Transverse colon (tissue), 4 donors: ENCODE data around the gene PCDHGB6. TPM values are rescaled to one million over a fixed set of nuclear protein-coding genes. Genes with fewer than 3 reads are reported as not detected.
A peak's percentile ranks its signal among the peaks of the same experiment; 100 is the strongest.

ENCODE experiments used
- DNase-seq: peaks from one replicate; pipeline ENCODE4 v3.0.0-alpha.2; 2019
- H3K27ac ChIP-seq, 4 donors: fragments of 200-600 bp; sonication (generic); 2 replicates each; pipeline ENCODE4 v1.5.1; 2016 to 2018; ENCODE audit warnings: inconsistent platforms in 4 of 4
- H3K27me3 ChIP-seq: fragments of 200-600 bp; sonication (generic); 2 replicates; pipeline ENCODE4 v1.5.1; 2017; ENCODE audit warnings: inconsistent platforms
- H3K36me3 ChIP-seq, 4 donors: fragments of 200-600 bp; sonication (generic); 2 replicates each; pipeline ENCODE4 v1.5.1; 2017 to 2019; ENCODE audit warnings: inconsistent platforms in 4 of 4
- H3K4me1 ChIP-seq, 4 donors: fragments of 200-600 bp; sonication (generic); 2 replicates each; pipeline ENCODE4 v1.5.1; 2017 to 2020; ENCODE audit warnings: inconsistent platforms in 4 of 4
- H3K4me3 ChIP-seq, 4 donors: fragments of 200-600 bp; sonication (generic); 1 replicate in 1 of 4; 2 replicates in 3 of 4; pipeline versions ENCODE4 v1.5.1 to v1.6.1; 2017 to 2019; ENCODE audit warnings: inconsistent platforms in 4 of 4
- H3K9me3 ChIP-seq, 2 donors: fragments of 200-600 bp; sonication (generic); 2 replicates each; pipeline ENCODE4 v1.5.1; 2017 to 2019; ENCODE audit warnings: inconsistent platforms in 2 of 2
- EP300 ChIP-seq: sonication (generic); formaldehyde crosslinking; IDR thresholded peaks from one replicate; pipeline ENCODE4 v1.6.1; 2017; ENCODE audit warnings: antibody characterized with exemption, low read depth
- POLR2A ChIP-seq: fragments of 450-650 bp; IDR thresholded peaks from one replicate; pipeline ENCODE4 v1.6.1; 2016; ENCODE audit warnings: antibody characterized with exemption, mild to moderate bottlenecking, moderate library complexity
- POLR2AphosphoS5 ChIP-seq, 3 donors: sonication (generic); formaldehyde crosslinking; IDR thresholded peaks; one replicate each; pipeline ENCODE4 v1.6.1; 2016; ENCODE audit warnings: antibody characterized with exemption in 3 of 3
- WGBS, 2 donors: methylation state at CpG; one replicate each; pipeline ENCODE4 v1.1.5; 2018; ENCODE audit warnings: low coverage in 1 of 2; 5-methylcytosine and 5-hydroxymethylcytosine counted together
- in situ Hi-C, 4 donors: fragments of 200-750 bp; cut with MboI; loops; one replicate each; pipeline versions ENCODE4 v1.15.0 to v1.15.1; 2017; ENCODE audit warnings: low sequenced_read_pairs in 3 of 4, low pct_ligation_motif_present in 1 of 4, low pct_unique_long_range_greater_than_20kb in 1 of 4
- intact Hi-C: fragments of 100-400 bp; cut with DNase I; formaldehyde crosslinking; loops from one replicate; pipeline ENCODE4 v1.15.1; 2023; ENCODE audit warnings: low total_unique reads
- total RNA-seq, 4 donors: library from RNA; depleted of rRNA; stranded (reverse); fragments of >200 nt; gene quantifications; one replicate each; pipeline ENCODE4 v1.1.0, GENCODE V29; 2016
- TF ChIP-seq, protein P1 (sequence below), 5 experiments: fragments of 200-600 bp in 3 of 5; fragments of 450-650 bp in 2 of 5; sonication (generic) in 3 of 5; IDR thresholded peaks; 1 replicate in 2 of 5; 2 replicates in 3 of 5; pipeline ENCODE4 v1.5.1; 2016 to 2017; ENCODE audit warnings: antibody characterized with exemption in 5 of 5, inconsistent platforms in 3 of 5, mild to moderate bottlenecking in 2 of 5, moderate library complexity in 1 of 5

PCDHGB6 gene
- total RNA-seq, 4 donors from 2014 or later = 1.9 to 5.9 (median 4.7) TPM

DNA sequence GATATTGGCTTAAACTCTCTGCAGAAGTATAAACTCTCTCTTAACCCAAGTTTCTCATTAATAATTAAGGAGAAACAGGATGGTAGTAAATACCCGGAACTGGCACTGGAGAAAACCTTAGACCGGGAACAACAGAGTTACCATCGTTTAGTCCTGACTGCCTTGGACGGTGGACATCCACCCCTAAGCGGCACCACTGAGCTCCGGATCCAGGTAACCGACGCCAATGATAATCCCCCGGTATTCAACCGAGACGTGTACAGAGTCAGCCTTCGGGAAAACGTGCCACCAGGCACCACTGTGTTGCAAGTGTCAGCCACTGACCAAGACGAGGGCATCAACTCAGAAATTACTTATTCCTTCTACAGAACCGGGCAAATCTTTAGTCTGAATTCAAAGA is 9.2 kb upstream of the PCDHGB6 start:
- H3K36me3 ChIP-seq = no peaks in the 10 kb centered on the region
- TF ChIP-seq EP300 = no peak
- TF ChIP-seq, protein P1, sequence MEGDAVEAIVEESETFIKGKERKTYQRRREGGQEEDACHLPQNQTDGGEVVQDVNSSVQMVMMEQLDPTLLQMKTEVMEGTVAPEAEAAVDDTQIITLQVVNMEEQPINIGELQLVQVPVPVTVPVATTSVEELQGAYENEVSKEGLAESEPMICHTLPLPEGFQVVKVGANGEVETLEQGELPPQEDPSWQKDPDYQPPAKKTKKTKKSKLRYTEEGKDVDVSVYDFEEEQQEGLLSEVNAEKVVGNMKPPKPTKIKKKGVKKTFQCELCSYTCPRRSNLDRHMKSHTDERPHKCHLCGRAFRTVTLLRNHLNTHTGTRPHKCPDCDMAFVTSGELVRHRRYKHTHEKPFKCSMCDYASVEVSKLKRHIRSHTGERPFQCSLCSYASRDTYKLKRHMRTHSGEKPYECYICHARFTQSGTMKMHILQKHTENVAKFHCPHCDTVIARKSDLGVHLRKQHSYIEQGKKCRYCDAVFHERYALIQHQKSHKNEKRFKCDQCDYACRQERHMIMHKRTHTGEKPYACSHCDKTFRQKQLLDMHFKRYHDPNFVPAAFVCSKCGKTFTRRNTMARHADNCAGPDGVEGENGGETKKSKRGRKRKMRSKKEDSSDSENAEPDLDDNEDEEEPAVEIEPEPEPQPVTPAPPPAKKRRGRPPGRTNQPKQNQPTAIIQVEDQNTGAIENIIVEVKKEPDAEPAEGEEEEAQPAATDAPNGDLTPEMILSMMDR (IDR thresholded peaks at IDR 0.05) = no peak
- no peak for TF ChIP-seq POLR2AphosphoS5 (IDR thresholded peaks at IDR 0.05)
- TF ChIP-seq POLR2A = no peak
- WGBS, 2 donors = 20 to 60% methylated on average over 1 to 15 of the region's 15 CpGs
- H3K27me3 ChIP-seq = peaks cover 32% of the 10 kb centered on the region
- DNase-seq = no peak
- in situ Hi-C loops = loop anchor here in 1 of 4 donors (25.0 kb wide), 1 partner anchor 186 kb away; the partner anchor contains the start of genes PCDHB12, PCDHB13 and PCDHB14
- no peak overlapping the region for H3K27ac ChIP-seq
- H3K4me3 ChIP-seq = no peak overlapping the region
- H3K4me1 ChIP-seq = no peaks in the 10 kb centered on the region
- intact Hi-C loops = no loop called here
- H3K9me3 ChIP-seq = peaks cover 54 to 85% of the 10 kb centered on the region in 2 donors

DNA sequence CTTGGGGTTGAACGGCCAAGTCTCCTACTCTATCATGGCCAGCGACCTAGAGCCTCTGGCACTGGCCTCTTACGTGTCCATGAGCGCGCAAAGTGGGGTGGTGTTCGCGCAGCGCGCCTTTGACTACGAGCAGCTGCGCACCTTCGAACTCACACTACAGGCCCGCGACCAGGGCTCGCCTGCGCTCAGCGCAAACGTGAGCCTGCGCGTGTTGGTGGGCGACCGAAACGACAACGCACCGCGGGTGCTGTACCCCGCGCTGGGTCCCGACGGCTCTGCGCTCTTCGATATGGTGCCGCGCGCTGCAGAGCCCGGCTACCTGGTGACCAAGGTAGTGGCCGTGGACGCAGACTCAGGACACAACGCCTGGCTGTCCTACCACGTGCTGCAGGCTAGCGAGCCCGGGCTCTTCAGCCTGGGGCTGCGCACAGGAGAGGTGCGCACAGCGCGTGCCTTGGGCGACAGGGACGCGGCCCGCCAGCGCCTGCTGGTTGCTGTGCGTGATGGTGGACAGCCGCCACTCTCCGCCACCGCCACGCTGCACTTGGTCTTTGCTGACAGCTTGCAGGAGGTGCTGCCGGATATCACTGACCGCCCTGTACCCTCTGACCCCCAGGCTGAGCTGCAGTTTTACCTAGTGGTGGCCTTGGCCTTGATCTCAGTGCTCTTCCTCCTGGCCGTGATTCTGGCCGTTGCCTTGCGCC is 8.1 kb upstream of the PCDHGB6 start:
- H3K27me3 ChIP-seq = peaks cover 28% of the 10 kb centered on the region
- no peaks in the 10 kb centered on the region for H3K36me3 ChIP-seq
- H3K4me3 ChIP-seq = no peak overlapping the region
- no peak for TF ChIP-seq POLR2AphosphoS5 (IDR thresholded peaks at IDR 0.05)
- no peak for TF ChIP-seq EP300
- no peak for TF ChIP-seq POLR2A
- TF ChIP-seq, protein P1 (IDR thresholded peaks at IDR 0.05) = no peak
- 66% methylated on average over 61 of the region's 61 CpGs; no CpG with 5 or more reads in 1 of the 2 donors for WGBS, 2 donors
- in situ Hi-C loops (loop anchor here in 2 of 4 donors (10.0 to 25.0 kb wide), 2 partner anchors 165 to 187 kb away; partner anchors contain the start of genes PCDHB12 (in 1 of the 2), PCDHB13 (in 1 of the 2) and PCDHB14 (in 1 of the 2)), intact Hi-C loops (loop anchor here (10.0 kb wide), 1 partner anchor 125 kb away; no protein-coding TSS in a partner anchor)
- H3K4me1 ChIP-seq = no peaks in the 10 kb centered on the region
- no peak for DNase-seq
- no peak overlapping the region for H3K27ac ChIP-seq
- peaks cover 50 to 86% of the 10 kb centered on the region in 2 donors for H3K9me3 ChIP-seq

DNA sequence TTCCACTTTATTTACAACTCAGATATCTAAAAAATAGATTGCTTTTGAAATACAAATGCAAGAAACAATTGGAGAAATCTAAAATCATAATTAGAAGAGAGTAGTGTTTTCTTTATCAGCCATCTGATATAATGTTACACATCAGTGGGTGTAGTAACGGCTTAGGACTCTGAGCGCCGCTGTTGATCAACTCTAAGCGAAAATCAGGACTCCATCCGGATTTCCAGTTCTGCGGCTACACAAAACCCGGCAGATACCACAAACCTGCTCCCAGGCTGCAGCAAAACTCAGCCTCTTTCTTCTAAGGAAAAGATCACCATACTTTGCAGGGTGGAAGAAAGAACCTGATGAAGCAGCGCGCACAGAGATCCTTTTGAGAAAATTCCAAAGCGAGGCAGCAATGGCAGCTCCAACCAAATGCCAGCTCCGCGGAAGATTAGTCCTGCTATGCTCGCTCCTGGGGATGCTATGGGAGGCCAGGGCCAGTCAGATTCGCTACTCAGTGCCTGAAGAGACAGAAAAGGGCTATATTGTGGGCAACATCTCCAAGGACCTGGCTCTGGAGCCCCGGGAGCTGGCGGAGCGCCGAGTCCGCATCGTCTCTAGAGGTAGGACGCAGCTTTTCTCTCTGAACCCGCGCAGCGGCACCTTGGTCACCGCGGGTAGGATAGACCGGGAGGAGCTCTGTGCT is 5.1 kb upstream of the PCDHGB6 start, which contains the start of gene PCDHGA9:
TSS of gene PCDHGA9 (plus strand) at position 226 of the 691 bp plus-strand sequence. CDS start at position 401, 175 bp downstream.
- intact Hi-C loops (loop anchor here (10.0 kb wide), 1 partner anchor 122 kb away; no protein-coding TSS in a partner anchor), in situ Hi-C loops (loop anchor here in 1 of 4 donors (10.0 kb wide), 1 partner anchor 162 kb away; no protein-coding TSS in a partner anchor)
- no peak for TF ChIP-seq POLR2AphosphoS5 (IDR thresholded peaks at IDR 0.05)
- TF ChIP-seq, protein P1 (IDR thresholded peaks at IDR 0.05) = peak in 3 of 5 experiments; percentile 12 to 19 (median 19)
- peak within 1 kb of the TSS in 1 of 4 donors; percentile 32 for H3K4me3 ChIP-seq
- DNase-seq = no peak
- peaks cover 54 to 96% of the 10 kb centered on the region in 2 donors for H3K9me3 ChIP-seq
- 33 to 45% methylated on average over 7 to 27 of the region's 27 CpGs for WGBS, 2 donors
- no peak within 1 kb of the TSS for H3K27ac ChIP-seq
- H3K36me3 ChIP-seq = no peaks in the 10 kb centered on the region
- peaks cover 26% of the 10 kb centered on the region for H3K27me3 ChIP-seq
- no peaks in the 10 kb centered on the region for H3K4me1 ChIP-seq

DNA sequence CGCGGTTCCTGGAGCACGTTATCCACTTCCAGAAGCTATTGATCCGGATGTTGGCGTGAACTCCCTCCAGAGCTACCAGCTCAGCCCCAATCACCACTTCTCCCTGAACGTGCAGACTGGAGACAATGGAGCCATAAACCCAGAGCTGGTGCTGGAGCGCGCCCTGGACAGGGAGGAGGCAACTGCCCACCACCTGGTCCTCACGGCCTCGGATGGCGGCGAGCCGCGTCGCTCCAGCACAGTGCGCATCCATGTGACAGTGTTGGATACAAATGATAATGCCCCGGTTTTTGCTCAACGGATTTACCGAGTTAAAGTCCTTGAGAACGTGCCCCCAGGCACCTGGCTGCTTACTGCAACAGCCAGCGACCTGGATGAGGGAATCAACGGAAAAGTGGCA is 4.4 kb upstream of the PCDHGB6 start:
- no peak overlapping the region for H3K27ac ChIP-seq
- WGBS, 2 donors = 40 to 57% methylated on average over 17 to 22 of the region's 22 CpGs
- peaks cover 28% of the 10 kb centered on the region for H3K27me3 ChIP-seq
- H3K4me1 ChIP-seq = no peaks in the 10 kb centered on the region
- in situ Hi-C loops (loop anchor here in 1 of 4 donors (10.0 kb wide), 1 partner anchor 161 kb away; no protein-coding TSS in a partner anchor), intact Hi-C loops (loop anchor here (10.0 kb wide), 1 partner anchor 121 kb away; no protein-coding TSS in a partner anchor)
- DNase-seq = no peak
- H3K4me3 ChIP-seq = peak overlapping the region in 1 of 4 donors; percentile 32
- peaks cover 54 to 99% of the 10 kb centered on the region in 2 donors for H3K9me3 ChIP-seq
- TF ChIP-seq, protein P1 (IDR thresholded peaks at IDR 0.05) = no peak
- no peak for TF ChIP-seq POLR2AphosphoS5 (IDR thresholded peaks at IDR 0.05)
- no peak for TF ChIP-seq POLR2A
- no peak for TF ChIP-seq EP300
- no peaks in the 10 kb centered on the region for H3K36me3 ChIP-seq
